GM12892 (cell line): Measurements from ENCODE around the gene MAN1A2.

Experiments
- POLR2A ChIP-seq: IDR thresholded peaks from 2 replicates; pipeline ENCODE4 v1.6.1; 2011; ENCODE audit warnings: low read depth, low read length, control low read depth
- POLR2AphosphoS5 ChIP-seq: IDR thresholded peaks from 2 replicates; pipeline ENCODE4 v1.6.1; 2011; ENCODE audit warnings: low read depth, low read length, control low read depth

DNA sequence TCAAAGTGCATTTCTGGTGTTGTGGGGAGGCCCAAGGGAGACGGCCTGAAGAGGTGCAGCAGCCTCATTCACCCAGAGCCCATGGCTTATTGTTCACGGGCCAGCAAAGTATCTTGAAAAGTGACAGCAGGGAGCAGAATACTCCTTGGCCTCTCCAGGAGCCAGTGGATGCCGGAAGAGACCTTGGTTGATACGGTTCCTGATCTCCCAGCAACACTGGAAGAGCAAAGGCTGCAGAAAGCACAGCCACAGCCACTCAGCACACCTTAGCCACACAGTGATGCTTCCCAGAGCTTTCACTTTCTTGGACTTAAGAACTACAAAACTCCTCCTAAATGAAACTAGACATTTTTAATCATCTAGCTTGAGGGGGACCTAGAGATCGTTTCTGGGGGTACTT, 174.3 kb downstream of the MAN1A2 start:
- TF ChIP-seq POLR2A: no peak
- no peak for TF ChIP-seq POLR2AphosphoS5
